Skeletal muscle cell (primary cell): Measurements from ENCODE around the gene FSD1.
"Not testable (repeated sequence)": the region's sequence is repeated elsewhere in the genome, so short reads cannot be mapped to it uniquely, and the experiment has no call there.

Experiments
- DNase-seq: peaks from one replicate; pipeline ENCODE4 v3.0.0-alpha.2; 2010; ENCODE audit warnings: low read depth
- H3K4me3 ChIP-seq: 2 replicates; pipeline ENCODE4 v1.5.1; 2011; ENCODE audit warnings: low read depth, mild to moderate bottlenecking, control low read depth, low read length, moderate library complexity

The FSD1 gene

DNA sequence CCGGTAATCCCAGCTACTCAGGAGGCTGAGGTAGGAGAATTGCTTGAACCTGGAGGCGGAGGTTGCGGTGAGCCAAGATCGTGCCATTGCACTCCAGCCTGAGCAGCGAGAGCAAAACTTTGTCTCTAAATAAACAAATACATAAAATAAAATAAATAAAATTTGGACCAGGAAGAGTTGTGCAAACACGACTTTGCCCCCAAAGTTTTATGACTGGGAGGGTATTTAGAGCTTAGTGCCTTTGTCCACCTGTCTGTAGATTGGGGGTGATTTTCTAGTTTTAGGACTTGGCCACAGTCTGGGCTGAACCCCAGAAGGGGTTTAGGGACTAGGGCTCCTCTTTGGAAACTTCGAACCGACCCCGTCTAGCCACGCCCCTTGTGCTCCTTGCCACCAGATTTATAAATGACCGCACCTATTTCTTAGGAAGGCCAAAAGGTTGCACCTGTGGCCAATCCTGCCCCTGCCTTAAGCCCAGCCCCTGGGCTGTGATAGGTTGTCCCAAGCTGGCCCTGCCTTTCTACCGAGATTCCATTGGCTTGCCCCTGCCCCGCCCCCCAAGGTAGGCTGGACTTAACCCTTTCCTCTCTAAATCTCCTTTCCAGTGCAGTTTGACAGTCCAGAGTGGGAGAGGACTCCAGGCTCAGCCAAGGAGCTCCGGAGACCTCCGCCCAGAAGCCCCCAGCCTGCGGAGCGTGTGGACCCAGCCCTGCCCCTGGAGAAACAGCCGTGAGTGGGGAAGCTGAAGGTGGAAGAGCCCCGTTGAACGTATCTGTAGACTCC lies 20.0 kb upstream of the FSD1 start:
- no peak for DNase-seq
- H3K4me3 ChIP-seq, result no peak overlapping the region

DNA sequence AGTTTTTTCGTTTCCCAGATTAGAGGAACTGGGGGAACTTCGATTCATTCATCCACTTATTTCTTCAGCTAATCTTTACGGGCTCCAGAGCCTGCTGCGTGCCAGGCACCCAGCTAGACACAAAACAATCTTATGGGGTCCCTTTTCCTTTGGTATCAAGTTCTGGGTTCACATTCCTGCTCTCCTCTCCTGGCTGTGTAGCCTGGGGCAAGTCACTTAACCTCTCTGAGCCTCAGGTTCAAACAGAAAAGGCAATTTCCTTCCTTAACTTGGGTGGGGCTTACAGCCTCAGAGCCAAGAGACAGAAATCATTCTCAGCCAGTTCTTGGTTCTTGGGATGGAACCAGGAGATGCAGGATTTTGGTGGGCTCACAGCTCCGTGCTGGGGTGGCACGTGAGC lies 19.4 kb upstream of the FSD1 start:
- no peak for DNase-seq
- H3K4me3 ChIP-seq, result no peak overlapping the region

DNA sequence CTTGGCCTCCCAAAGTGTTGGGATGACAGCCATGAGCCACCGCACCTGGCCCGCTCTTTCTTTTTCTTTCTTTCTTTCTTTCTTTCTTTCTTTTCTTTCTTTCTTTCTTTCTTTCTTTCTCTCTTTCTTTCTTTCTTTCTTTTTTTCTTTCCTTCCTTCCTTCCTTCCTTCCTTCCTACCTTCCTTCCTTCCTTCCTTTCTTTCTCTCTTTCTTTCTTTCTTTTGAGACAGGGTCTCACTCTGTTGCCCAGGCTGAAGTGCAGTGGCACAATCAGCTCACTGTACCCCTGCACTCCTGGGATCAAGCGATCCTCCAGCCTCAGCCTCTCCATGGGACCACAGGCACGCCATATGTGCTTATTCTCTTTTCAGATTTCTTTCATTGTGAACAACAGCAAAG lies 18.3 kb upstream of the FSD1 start:
- not testable (repeated sequence) for H3K4me3 ChIP-seq, DNase-seq

DNA sequence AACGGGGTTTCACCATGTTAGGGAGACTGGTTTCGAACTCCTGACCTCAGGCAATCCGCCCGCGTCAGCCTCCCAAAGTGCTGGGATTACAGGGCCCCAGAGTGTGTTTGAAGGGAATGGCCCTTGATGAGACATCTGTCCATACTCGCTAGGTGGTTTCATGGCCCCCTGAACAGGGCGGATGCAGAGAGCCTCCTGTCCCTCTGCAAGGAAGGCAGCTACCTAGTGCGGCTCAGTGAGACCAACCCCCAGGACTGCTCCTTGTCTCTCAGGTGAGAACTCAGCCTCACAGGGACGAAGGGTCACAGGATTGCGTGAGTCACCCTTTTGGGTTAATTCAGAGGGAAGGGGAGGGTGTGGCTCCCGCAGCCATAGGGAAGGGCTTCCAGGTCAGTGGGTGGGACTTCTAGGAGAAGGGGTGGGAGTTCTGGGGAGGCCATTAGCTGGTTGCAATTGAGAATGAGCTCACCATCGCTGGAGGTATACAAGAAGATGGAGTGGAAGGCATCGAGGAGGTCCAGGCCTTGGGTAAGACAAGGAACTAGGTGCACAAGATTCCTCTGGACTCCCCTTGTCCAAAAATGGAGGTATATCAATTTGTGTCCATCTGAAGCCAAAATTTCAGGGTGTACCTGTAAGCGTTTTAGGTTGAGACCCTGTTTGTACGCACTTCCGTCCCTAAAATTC lies 16.2 kb upstream of the FSD1 start:
- no peak overlapping the region for H3K4me3 ChIP-seq
- no peak for DNase-seq

DNA sequence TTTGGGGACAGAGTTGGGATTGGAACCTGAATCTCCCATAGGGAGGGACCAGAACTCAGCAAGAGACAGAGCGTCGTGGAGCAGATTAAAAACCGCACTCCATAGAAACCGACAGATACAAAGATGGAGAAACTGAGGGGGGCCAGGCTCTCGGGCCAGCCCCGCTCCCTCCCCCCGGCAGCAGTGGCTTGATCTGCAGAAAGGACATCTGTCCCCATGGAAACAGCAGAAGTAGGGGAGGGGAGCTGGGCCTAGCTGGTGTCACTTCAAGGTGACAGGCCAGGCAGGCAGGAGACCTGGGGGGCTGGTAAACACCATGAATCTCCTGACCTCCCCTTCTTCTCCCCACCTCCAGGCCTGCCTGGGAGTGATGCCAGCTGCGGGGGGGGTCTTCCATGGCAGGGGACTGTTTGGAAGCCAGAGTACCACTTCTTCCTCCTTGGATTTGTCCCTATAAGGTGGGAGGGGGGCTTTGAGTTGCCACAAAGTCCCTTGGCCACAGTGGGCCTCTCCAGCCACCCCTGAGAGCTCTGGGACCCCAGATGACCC lies 13.1 kb upstream of the FSD1 start:
- no peak overlapping the region for H3K4me3 ChIP-seq
- no peak for DNase-seq

DNA sequence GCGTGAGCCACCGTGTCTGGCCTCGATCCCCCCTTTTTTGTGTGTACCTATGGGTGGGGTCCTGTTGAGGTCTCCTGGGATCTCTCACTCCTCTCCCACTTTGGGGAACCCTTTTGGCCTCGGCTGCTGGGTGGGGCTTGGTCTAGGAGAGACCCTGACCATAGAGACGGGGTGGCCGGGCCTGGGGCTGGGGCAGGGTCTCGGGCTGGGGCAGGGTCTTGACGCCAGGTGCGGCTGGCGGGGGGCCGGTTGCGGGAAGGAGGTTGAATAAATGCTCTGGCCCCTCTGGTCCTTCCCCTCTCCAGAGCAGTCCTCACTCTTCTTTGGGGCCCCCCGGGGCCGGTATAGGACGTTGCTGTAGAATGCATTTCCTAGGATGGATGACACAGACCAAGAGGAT lies 11.9 kb upstream of the FSD1 start:
- H3K4me3 ChIP-seq, result no peak overlapping the region
- DNase-seq, result no peak

DNA sequence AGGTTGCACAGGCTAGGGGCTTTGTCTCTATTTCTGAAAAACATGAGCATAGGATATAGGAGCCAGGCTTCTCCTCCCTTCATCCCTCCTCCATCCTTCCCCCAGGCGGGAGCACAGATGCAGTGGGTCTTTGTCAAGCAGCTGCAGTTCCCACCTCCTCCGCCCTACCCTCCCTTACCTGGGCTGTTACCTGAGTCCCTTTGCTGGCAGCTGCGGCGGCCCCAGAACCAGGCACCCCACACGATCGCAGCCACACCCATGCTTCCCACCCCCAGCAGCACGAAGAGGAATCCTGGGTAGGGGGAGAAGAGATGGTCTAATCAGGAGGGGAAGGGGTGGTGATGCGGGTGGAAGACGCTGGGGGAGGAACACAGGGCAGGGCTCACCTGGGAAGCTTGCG lies 10.0 kb upstream of the FSD1 start:
- H3K4me3 ChIP-seq, result no peak overlapping the region
- DNase-seq, result no peak

DNA sequence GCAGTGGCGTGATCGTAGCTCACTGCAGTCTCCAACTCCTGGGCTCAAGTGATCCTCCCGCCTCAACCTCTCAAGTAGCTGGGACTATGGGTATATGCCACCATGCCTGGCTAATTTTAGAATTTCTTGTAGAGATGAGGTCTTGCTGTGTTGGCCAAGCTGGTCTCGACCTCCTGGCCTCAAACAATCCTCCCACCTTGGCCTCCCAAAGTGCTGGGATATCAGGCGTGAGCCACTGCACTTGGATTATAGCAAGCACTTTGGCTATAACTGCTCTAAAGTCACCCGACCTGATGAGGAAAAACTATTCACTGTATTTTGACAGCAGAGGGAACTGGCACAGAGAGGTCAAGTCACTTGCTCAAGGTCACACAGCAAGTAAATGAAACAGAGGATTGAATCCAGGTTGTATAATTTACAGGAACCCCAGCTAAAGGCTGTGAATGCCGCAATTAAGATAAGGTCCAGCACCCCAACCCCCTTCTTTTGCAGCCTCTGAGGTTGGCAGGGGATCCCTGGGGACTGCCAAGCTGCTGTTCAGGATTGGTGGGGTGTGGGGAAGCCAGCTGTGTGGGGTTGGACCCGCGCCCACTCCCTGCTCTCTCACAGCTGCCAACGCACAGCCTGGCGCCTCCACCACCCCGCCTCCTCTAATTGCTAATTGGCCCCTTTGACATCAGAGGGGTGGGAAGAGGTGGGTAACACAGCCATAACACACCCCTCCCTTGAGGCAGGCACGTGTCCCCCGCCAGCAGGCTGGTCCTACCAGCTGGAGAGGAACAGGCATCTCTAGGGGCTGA lies 8.2 kb upstream of the FSD1 start:
- no peak for DNase-seq
- no peak overlapping the region for H3K4me3 ChIP-seq

DNA sequence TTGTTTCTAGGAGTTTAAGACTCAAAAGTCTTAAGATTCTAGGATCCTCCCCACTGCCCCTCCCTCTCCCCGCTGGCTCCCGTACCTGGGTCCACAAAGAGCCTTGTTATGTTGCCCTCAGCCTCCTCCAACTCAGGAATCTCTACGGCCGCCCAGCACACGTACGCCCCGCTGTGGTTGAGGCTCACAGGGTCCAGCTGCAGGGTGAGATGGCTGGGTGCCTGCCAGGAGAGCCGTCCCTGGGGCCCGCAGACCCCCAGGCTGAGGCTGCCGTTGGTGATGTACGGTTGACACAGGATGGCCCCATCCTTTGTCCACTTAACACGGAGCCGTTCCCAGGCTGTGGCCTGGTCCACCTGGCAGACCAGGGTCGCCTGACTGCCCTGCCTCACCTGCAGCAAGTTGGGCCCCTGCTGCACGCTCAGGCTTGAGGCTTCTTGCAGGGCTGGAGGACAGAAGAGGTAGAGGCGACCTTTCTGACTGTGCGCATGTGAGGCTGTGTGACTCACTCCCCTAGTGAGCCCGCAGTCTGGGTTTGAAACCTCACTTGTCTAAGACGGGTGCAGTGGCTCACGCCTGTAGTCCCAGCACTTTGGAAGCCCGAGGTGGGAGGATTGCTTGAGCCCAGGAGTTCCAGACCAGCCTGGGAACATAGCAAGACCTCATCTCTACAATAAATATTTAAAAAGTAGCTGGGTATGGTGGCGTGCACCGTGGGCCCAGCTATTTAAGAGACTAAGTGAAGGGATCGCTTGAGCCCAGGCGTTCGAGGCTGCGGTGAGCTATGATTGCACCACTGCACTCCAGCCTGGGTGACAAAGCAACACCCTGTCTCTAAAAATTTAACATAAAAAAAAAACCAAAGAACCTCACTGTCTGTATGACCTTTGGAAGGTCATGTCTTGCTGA lies 6.2 kb upstream of the FSD1 start:
- no peak overlapping the region for H3K4me3 ChIP-seq
- DNase-seq, result no peak

DNA sequence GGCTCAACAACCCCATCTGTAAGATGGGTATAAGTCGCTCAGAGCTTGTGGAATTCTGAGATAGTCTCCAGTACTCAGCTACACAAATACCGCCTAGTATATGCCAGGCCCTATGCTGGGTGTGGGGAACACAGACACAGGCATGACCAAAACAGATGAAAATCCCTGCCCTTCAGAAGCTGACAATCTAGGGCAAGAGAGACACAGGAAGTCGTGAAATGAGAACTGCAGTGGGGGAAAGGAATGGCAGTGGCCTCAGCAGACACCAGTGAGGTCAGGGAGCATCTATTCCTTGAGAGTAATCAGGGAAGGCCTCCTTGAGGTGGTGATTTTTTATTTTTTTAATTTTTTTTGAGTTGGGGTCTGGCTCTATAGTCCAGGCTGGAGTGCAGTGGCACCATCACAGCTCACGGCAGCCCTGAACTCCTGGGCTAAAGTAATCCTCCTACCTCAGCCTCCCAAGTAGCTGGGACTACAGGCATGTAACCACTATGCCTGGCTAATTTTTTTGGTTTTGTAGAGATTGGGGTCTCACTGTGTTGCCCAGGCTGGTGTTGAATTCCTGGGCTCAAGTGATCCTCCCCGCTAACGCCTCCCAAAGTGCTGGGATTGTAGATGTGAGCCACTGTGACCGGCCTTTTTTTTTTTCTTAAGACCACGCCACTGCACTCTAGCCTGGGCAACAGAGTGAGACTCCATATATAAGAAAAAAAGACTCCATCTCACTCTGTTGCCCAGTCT lies 5.4 kb upstream of the FSD1 start:
- DNase-seq, result no peak
- H3K4me3 ChIP-seq, result no peak overlapping the region

DNA sequence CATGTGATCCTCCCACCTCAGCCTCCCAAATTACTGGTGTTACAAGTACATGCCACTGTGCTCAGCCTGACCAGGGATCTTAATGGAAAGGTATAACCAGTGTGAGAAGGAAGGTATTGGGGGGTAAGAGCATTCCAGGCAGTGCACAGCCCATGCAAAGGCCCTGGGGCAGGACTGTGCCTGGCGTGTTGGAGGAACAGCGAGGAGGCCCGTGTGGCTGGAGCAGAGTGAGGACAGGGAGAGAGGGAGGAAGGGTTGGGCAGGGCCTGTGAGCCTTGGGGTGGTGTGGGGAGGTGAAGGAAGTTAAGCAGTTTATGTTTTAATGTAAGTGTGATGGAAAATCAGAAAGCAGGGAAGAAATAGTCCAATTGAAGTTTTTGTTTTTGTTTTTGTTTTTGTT lies 3.8 kb upstream of the FSD1 start:
- no peak overlapping the region for H3K4me3 ChIP-seq
- DNase-seq, result no peak

DNA sequence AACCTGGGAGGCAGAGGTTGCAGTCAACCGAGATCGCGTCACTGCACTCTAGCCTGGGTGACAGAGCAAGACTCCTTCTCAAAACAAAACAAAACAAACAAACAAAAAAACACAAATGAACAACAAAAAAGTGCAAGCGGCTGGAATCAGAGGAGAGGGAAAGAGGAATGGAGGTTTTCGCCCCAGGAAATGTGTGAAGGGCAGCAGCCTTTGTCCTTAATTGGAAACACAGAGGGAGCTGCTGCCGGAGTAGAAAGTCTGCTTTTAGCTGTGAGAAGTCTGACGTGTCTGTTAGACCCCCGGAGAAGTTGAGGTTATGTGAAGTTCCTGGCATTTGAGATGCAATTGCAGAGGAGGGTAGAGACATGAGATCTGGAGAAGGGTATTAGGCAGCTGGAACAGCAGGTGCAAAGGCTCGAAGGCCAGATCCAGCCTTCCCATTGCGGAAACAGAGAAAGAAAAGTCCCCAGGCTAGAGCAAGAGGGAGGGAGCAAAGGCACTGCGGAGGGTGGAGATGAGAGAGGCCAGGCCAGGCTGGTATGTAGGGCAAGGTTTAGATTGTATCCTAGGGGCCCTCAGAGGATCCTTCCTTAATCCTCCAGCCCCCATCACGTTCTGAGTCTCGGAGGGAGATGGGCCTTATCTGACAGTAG lies 2.7 kb upstream of the FSD1 start:
- no peak for DNase-seq
- H3K4me3 ChIP-seq, result no peak overlapping the region

DNA sequence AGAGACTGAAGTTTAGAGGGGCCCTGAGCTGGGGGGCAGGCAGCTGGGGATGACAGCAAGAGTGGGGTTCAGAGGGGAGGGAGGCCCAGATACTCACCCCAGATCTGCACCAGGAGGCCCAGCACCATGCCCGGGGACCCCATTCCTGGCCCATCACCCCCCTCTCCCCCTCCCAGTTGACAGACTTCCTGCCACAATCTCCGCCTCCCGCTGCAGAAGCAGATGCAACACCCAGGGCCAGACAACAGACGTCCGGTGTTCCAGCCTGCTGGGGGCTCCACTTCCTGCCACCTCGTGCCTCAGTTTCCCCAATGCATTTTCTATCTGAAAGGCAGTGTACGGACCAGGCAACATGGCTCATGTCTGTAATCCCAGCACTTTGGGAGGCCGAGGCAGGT lies 2.2 kb upstream of the FSD1 start, which contains the start of gene TMIGD2:
Gene TMIGD2 (minus strand): TSS at position 147 of the 398 bp plus-strand sequence. CDS start 4 bp downstream, at position 143.
- no peak for DNase-seq
- no peak within 1 kb of the TSS for H3K4me3 ChIP-seq

DNA sequence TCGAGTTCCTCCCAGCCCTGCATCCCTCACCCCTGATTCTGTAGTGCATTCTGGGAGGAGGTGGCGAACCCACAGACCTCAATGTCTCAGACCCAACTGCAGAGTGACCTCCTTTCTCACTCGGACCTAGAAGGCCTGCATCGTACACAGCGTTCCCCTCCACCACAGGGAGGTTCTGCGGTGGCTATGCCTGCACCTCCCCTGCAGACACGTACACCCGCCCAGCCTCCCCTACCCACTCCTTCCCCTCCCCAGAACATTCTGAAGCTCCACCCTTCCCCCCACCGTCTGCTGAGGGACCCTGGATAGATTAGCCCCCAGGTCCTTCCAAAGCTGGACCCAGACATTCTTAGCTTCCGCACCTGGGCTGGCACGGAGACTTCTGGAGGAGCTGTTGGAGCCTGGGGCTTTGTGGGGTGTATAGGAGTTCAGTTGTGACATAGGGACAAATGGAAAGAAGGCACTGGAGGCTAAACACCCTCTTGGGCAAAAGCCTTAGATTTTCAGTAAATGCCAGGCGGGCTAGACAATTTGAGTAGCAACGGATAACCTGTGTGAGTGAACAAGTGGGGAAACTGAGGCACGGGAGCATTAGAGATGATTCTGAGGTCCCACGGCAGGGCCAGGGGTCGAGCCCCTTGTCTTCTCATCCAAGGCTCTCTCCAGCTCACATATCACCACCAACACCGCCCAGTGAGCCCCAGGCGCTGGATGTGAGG lies 420 bp upstream of the FSD1 start:
- H3K4me3 ChIP-seq, result peak overlapping the region; percentile 46
- DNase-seq, result no peak

DNA sequence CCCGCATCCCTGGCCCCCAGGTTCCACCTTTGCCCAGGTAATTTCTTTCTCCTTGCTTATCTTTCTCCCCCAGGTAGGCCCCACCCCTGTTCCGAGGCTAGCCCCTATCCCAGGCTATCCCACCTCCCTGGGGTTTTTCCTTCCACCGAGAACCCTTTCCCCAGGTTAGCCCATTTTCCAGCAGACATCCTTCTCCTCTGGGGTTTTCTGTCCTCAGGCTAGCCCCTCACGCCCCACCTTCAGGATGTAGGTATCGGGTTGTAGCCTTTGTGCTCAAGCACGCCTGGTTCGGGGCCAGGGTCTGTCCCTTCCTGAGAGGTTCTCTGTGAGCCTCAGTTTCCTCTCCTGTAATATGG lies 837 bp downstream of the FSD1 start:
- no peak for DNase-seq
- peak overlapping the region; percentile 46 for H3K4me3 ChIP-seq

DNA sequence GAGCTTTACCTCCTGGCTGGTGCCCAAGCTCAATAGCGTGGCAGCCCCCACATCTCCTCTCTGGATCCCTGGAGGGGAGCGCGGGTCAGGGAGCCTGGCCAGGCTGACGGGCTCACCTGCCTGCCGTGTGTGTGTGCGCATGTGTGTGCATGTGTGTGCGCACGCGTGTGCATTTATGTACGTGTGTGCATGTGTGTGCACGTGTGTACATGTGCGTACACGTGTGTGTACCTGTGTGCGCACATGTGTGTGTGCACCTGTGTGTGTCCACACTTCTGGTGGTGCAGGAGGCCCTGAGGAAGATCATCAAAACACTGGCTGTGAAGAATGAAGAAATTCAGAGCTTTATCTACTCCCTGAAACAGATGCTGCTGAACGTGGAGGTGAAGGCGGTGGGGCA lies 1.3 kb downstream of the FSD1 start:
- no peak for DNase-seq
- H3K4me3 ChIP-seq, result no peak overlapping the region
